ENCODE measurements around the gene RBFOX2. TPM values are rescaled to one million over a fixed set of nuclear protein-coding genes. Genes with fewer than 3 reads are reported as not detected.
"Not testable (repeated sequence)": the region's sequence is repeated elsewhere in the genome, so short reads cannot be mapped to it uniquely, and the experiment has no call there.

RBFOX2 gene
- total RNA-seq, 2 experiments from 2014 or later, result 3.7 to 4.7 TPM

DNA sequence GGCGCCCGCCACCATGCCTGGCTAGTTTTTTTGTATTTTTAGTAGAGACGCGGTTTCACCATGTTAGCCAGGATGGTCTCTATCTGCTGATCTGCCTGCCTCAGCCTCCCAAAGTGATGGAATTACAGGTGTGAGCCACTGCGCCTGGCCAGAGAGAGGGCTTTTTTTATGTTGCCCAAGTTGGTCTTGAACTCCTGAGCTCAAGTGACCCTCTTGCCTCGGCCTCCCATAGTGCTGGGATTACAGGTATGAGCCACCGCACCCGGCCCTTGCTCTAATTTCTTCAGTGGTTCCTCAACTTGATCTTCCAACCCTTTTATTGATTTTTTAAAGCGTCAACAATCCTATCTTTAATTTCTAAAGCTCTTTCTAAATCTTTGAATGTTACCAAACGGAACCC, 25.8 kb upstream of the RBFOX2 start:
- H3K4me3 Mint-ChIP-seq, DNase-seq, H3K4me1 Mint-ChIP-seq, H3K9me3 Mint-ChIP-seq, H3K27ac Mint-ChIP-seq, H3K36me3 Mint-ChIP-seq: not testable (repeated sequence)
- H3K27me3 Mint-ChIP-seq, result peaks cover 18% of the 10 kb centered on the region

DNA sequence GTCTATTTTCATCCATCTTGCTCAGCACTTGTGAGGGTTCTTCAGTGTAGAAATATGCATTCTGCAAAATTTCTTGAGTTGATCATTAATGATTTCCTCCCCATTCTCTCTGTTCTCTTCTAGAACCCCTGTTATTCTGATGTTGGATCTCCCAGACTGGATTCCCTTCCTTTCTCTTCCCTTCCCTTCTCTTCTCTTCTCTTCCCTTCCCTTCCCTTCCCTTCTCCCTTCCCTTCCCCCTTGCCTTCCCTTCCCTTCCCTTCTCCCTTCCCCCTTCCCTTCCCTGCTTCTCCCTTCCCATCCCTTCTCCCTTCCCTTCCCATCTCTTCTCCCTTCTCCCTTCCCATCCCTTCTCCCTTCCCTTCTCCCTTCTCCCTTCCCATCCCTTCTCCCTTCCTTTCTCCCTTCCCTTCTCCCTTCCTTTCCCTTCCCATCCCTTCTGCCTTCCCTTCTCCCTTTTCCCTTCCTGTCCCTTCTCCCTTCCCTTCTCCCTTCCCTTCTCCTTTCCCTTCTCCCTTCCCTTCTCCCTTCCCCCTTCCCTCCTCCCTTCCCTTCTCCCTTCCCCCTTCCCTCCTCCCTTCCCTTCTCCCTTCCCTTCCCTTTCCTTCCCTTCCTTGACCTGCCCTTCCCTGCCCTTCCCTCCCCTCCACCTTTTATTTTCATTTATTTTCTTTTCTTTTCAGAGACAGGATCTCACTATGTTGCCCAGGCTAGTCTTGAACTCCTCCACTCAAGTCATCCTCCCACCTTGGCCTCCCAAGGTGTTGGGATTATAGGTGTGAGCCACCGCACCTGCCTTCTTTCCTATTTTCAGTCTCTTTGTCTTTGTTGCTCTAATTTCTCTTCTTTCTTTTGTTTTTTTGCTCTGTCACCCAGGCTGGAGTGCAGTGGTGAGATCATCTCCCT, 24.9 kb upstream of the RBFOX2 start:
- Mint-ChIP-seq H3K36me3 (no peaks in the 10 kb centered on the region), H3K4me3 (no peak overlapping the region), H3K4me1 (peaks cover 5% of the 10 kb centered on the region), H3K27ac (no peak overlapping the region), H3K27me3 (peaks cover 18% of the 10 kb centered on the region), H3K9me3 (no peaks in the 10 kb centered on the region)
- DNase-seq, result no peak

DNA sequence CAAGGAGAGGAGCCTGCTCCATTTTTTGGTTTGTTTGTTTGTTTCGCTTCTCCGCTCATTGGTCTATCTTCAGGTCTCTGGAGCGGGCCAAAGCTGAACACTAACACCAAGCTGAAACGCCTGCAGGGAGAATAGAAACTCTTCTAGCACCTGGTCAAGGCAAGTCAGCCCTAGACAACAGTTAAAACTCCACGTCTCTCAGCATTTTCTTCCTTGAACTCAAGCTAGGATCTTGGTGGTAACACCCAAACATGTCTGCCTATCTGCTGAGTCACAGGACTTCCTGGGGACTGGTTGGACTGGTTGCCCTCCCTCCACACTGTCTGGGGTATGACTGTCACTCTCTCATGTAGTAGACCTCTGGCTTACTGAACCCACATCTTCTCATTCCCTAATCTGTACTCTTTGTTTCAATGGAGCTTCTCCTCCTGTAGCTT, 23.9 kb upstream of the RBFOX2 start:
- H3K27me3 Mint-ChIP-seq, result peaks cover 17% of the 10 kb centered on the region
- no peak overlapping the region for H3K4me3 Mint-ChIP-seq
- DNase-seq, result no peak
- no peak overlapping the region for H3K27ac Mint-ChIP-seq
- no peaks in the 10 kb centered on the region for H3K9me3 Mint-ChIP-seq
- H3K36me3 Mint-ChIP-seq, result no peaks in the 10 kb centered on the region
- peaks cover 5% of the 10 kb centered on the region for H3K4me1 Mint-ChIP-seq

DNA sequence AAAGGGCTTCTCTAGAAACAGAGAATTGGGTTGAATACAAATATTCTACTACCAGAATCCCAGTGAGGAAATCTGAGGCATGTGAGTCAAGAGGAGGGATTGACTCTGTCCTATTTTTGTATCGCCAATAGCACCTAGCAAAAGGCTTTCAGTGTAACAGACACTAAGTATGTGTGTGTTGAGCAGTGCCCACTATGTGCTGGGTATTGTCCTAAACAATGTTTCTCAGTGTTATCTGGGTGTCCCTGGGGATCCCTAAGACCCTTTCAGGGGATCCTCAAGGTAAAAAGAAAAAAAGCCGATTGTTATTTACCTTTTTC, 21.0 kb upstream of the RBFOX2 start:
- Mint-ChIP-seq H3K27me3 (peaks cover 4% of the 10 kb centered on the region), H3K9me3 (no peaks in the 10 kb centered on the region), H3K36me3 (no peaks in the 10 kb centered on the region), H3K4me3 (no peak overlapping the region), H3K27ac (no peak overlapping the region), H3K4me1 (peaks cover 5% of the 10 kb centered on the region)
- no peak for DNase-seq

DNA sequence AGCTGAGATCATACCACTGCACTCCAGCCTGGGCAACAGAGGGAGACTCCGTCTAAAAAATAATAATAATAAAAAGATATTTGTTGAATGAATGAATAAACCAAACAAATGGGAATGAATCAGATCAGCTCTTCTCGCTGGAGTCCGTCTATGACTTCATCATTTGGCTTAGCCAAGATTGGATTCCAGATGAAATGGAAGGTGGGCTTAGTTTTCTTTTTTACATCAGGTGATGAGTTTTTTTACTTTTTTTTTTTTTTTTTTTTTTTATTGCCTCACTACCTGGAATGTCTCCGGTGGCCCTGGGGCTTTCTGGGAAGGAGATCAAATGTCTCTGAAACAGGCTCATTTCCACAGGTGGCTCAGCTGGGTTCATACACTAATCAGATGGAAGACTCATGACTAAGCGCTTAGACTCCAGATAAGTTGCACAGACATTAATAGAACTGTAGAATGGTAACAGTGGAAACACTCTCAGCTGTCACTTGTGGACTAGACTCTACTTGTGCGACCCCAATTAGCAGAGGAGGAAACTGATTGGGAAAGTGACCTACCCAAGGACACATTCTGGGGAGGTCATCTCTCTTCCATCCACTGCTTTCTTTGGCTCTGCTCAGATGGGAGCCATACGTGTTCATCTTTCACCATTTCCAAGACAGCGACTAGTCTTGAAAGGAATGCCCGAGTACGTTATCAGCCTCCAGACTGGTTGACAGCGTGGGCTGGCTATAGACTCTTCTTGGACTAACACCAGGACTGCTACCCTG, 20.5 kb upstream of the RBFOX2 start:
- Mint-ChIP-seq H3K4me1 (peaks cover 5% of the 10 kb centered on the region), H3K4me3 (no peak overlapping the region), H3K9me3 (no peaks in the 10 kb centered on the region), H3K27me3 (peaks cover 4% of the 10 kb centered on the region), H3K27ac (no peak overlapping the region), H3K36me3 (no peaks in the 10 kb centered on the region)
- no peak for DNase-seq

- H3K9me3 Mint-ChIP-seq, H3K4me3 Mint-ChIP-seq, H3K27ac Mint-ChIP-seq, H3K36me3 Mint-ChIP-seq, H3K27me3 Mint-ChIP-seq, DNase-seq, H3K4me1 Mint-ChIP-seq: not testable (repeated sequence)
Observed at GRCh38 chr22:36044517-36044916, 15.9 kb upstream of the RBFOX2 start.

GRCh38 chr22:36042240-36042639, 13.6 kb upstream of the RBFOX2 start:
- H3K4me1 Mint-ChIP-seq, result no peaks in the 10 kb centered on the region
- DNase-seq, result no peak
- H3K27me3 Mint-ChIP-seq, result peaks cover 13% of the 10 kb centered on the region
- no peak overlapping the region for H3K27ac Mint-ChIP-seq
- no peak overlapping the region for H3K4me3 Mint-ChIP-seq
- no peaks in the 10 kb centered on the region for H3K9me3 Mint-ChIP-seq
- no peaks in the 10 kb centered on the region for H3K36me3 Mint-ChIP-seq

- DNase-seq, result no peak
- H3K36me3 Mint-ChIP-seq, result no peaks in the 10 kb centered on the region
Observed at GRCh38 chr22:36039125-36039524, 10.5 kb upstream of the RBFOX2 start.

DNA sequence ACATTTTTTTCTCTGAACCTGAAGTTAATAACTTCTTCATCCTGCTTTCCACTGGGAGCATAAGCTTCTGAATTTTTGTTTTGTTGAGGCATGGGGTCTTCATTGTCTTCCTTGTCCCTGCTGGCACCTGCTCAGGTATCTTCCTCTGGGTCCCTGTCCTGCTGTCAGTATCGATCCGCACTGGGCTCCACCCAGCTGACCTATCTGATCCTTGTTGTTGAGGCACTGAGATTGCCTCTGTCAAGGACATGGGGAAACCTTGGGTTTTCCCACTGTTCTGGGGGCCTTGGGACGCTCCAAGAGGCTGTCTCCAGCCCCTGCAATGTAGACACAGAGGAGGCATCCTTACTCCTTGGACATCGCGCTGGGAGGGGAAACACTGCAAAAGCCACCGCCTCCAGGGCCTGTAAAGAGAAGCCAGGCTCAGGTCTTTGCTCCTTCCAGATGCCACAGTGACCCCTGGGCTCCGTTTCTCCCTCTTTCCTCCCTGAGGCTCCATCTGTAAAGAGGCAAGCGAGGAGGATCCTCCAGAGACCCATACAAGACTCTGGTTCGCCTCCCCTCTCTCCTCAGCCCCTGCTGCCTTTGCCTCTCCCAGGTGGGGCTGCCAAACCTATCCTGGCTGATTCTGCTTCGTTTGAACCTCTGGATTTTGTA, 8.6 kb upstream of the RBFOX2 start:
- Mint-ChIP-seq H3K36me3 (no peaks in the 10 kb centered on the region), H3K4me1 (no peaks in the 10 kb centered on the region), H3K27ac (no peak overlapping the region), H3K4me3 (no peak overlapping the region), H3K27me3 (peaks cover 15% of the 10 kb centered on the region), H3K9me3 (no peaks in the 10 kb centered on the region)
- DNase-seq, result no peak

More at GRCh38 chr22:36039125-36039524, 10.5 kb upstream of the RBFOX2 start:
- no peaks in the 10 kb centered on the region for H3K9me3 Mint-ChIP-seq
- peaks cover 18% of the 10 kb centered on the region for H3K27me3 Mint-ChIP-seq
- H3K4me3 Mint-ChIP-seq, result no peak overlapping the region
- no peaks in the 10 kb centered on the region for H3K4me1 Mint-ChIP-seq
- no peak overlapping the region for H3K27ac Mint-ChIP-seq

- no peaks in the 10 kb centered on the region for H3K9me3 Mint-ChIP-seq
- H3K36me3 Mint-ChIP-seq, result no peaks in the 10 kb centered on the region
- H3K4me3 Mint-ChIP-seq, result no peak overlapping the region
- H3K27ac Mint-ChIP-seq, result no peak overlapping the region
- peaks cover 20% of the 10 kb centered on the region for H3K27me3 Mint-ChIP-seq
- no peak for DNase-seq
- no peaks in the 10 kb centered on the region for H3K4me1 Mint-ChIP-seq
Observed at GRCh38 chr22:36036167-36036624, 7.6 kb upstream of the RBFOX2 start.

DNA sequence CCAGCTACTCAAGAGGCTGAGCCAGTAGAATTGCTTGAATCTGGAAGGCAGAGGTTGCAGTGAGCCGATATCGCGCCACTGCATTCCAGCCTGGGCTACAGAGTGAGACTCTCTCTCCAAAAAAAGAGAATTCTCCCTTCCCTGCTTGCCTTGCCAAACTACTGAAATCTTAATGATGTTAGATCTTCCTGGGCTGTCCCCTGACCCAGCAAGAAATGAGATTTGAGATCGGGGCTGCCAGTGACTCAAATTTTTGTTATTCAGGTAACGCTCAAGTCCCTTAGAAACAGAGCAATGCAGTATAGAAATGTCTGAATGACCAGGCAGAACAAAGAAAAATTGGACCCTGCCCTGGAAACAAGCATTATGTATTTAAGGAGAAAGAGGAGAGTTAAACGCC, 4.0 kb upstream of the RBFOX2 start:
- Mint-ChIP-seq H3K4me3 (no peak overlapping the region), H3K4me1 (peaks cover 11% of the 10 kb centered on the region), H3K27me3 (peaks cover 18% of the 10 kb centered on the region), H3K36me3 (no peaks in the 10 kb centered on the region), H3K27ac (no peak overlapping the region), H3K9me3 (no peaks in the 10 kb centered on the region)
- DNase-seq, result no peak

DNA sequence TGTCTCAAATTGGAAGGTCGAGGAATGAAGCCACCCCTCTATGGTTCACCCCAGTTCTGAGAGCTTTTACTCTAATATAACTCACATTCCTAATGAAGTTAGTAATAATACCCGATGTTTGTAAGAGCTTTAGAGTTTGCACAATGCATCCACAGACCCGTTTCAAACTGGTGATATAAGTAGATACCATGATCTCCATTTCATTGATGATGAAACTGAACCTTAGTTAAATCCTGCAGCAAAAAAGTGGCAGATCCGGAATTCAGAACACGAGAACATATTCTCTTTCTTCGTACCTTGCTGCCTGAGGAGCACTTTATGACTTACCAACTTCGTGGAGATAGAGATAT, 757 bp upstream of the RBFOX2 start:
- no peaks in the 10 kb centered on the region for H3K36me3 Mint-ChIP-seq
- DNase-seq, result no peak
- peaks cover 16% of the 10 kb centered on the region for H3K27me3 Mint-ChIP-seq
- no peak overlapping the region for H3K27ac Mint-ChIP-seq
- no peaks in the 10 kb centered on the region for H3K9me3 Mint-ChIP-seq
- H3K4me1 Mint-ChIP-seq, result peaks cover 18% of the 10 kb centered on the region
- peak overlapping the region; percentile 91 for H3K4me3 Mint-ChIP-seq

GRCh38 chr22:36027935-36028645, 534 bp downstream of the RBFOX2 start:
- H3K9me3 Mint-ChIP-seq, result no peaks in the 10 kb centered on the region
- H3K4me3 Mint-ChIP-seq, result peak overlapping the region; percentile 70
- H3K27ac Mint-ChIP-seq, result peak overlapping the region; percentile 22
- no peaks in the 10 kb centered on the region for H3K36me3 Mint-ChIP-seq
- no peak for DNase-seq
- peaks cover 23% of the 10 kb centered on the region for H3K4me1 Mint-ChIP-seq
- peaks cover 16% of the 10 kb centered on the region for H3K27me3 Mint-ChIP-seq

- Mint-ChIP-seq H3K4me1 (peaks cover 24% of the 10 kb centered on the region), H3K36me3 (no peaks in the 10 kb centered on the region), H3K27me3 (peaks cover 14% of the 10 kb centered on the region), H3K9me3 (no peaks in the 10 kb centered on the region), H3K4me3 (peak overlapping the region; percentile 70), H3K27ac (peak overlapping the region; percentile 22)
- peak; percentile 4 for DNase-seq
Observed at GRCh38 chr22:36027579-36027934, 1.1 kb downstream of the RBFOX2 start.

GRCh38 chr22:36026741-36027140, 1.9 kb downstream of the RBFOX2 start:
- Mint-ChIP-seq H3K4me1 (peaks cover 32% of the 10 kb centered on the region), H3K9me3 (no peaks in the 10 kb centered on the region), H3K27ac (no peak overlapping the region), H3K36me3 (no peaks in the 10 kb centered on the region), H3K4me3 (no peak overlapping the region), H3K27me3 (peaks cover 11% of the 10 kb centered on the region)
- DNase-seq, result no peak

All from activated naive CD8-positive, alpha-beta T cell treated with anti-CD3 and anti-CD28 coated beads for 36 hours (primary cell).